Right hindlimb (tissue), 1 donor: ENCODE measurements around the gene NDUFA12.

Source experiments
- DNase-seq: peaks from one replicate; pipeline ENCODE4 v3.0.0-alpha.2; 2018

NDUFA12 gene

GRCh38 chr12:94930772-94931171, 72.7 kb downstream of the NDUFA12 start:
- DNase-seq = no peak

- no peak for DNase-seq
Measured at GRCh38 chr12:94930216-94930654, 73.3 kb downstream of the NDUFA12 start.

- no peak for DNase-seq
Measured at GRCh38 chr12:94929780-94930179, 73.7 kb downstream of the NDUFA12 start.

- DNase-seq = no peak
Measured at GRCh38 chr12:94925729-94926128, 77.8 kb downstream of the NDUFA12 start.

- no peak for DNase-seq
Measured at GRCh38 chr12:94925206-94925605, 78.3 kb downstream of the NDUFA12 start.

GRCh38 chr12:94922561-94922960, 80.9 kb downstream of the NDUFA12 start:
- DNase-seq = no peak
